Pancreas (tissue), 10 donors: ENCODE results near the gene HIPK2. TPM values are rescaled to one million over a fixed set of nuclear protein-coding genes. Genes with fewer than 3 reads are reported as not detected.

Experiments used
- ATAC-seq, 4 donors: fragments of 200-7000 bp; cut with Tn5 transposase; one replicate each; pipeline versions ENCODE4 v1.8.0 to v1.9.1; 2020; ENCODE audit warnings: mild to moderate bottlenecking in 4 of 4, moderate library complexity in 4 of 4
- DNase-seq, 6 donors: peaks; one replicate each; pipeline ENCODE4 v3.0.0-alpha.2; 2020
- FAIRE-seq: peaks from 2 replicates; lab custom pipeline; 2012; peaks lifted over from hg19 to GRCh38; lab: Jason Lieb, UNC
- H3K27ac ChIP-seq, 4 donors: fragments of 200-600 bp; sonication (generic); 1 replicate in 3 of 4; 2 replicates in 1 of 4; pipeline versions ENCODE4 v1.5.0 to v1.8.0; 2020
- H3K27me3 ChIP-seq, 4 donors: fragments of 200-600 bp; one replicate each; pipeline ENCODE4 v1.8.0; 2021
- H3K36me3 ChIP-seq, 3 donors: fragments of 200-600 bp; sonication (generic) in 1 of 3; one replicate each; pipeline versions ENCODE4 v1.5.0 to v1.8.0; 2020 to 2021
- H3K4me1 ChIP-seq, 3 donors: fragments of 200-600 bp; one replicate each; pipeline ENCODE4 v1.8.0; 2021
- H3K4me3 ChIP-seq, 4 donors: fragments of 200-600 bp; sonication (generic) in 2 of 4; one replicate each; pipeline versions ENCODE4 v1.5.0 to v1.8.0; 2020 to 2021
- H3K9me3 ChIP-seq, 4 donors: fragments of 200-600 bp; one replicate each; pipeline ENCODE4 v1.8.0; 2021
- WGBS, 2 donors: extraction: QIAGEN DNeasy Blood & Tissue Kit; methylation state at CpG; one replicate each; pipeline ENCODE4 v1.1.7; 2013; 5-methylcytosine and 5-hydroxymethylcytosine counted together
- intact Hi-C, 3 donors: fragments of 100-400 bp; cut with DNase I; formaldehyde crosslinking; loops; one replicate each; pipeline versions ENCODE4 v1.11.1 to v1.14.2; 2022
- polyA plus RNA-seq, 2 donors: library from polyadenylated mRNA; stranded (reverse); fragments of 200-250 nt; gene quantifications; one replicate each; pipeline ENCODE4 v1.2.3, GENCODE V29; 2013
- total RNA-seq, 6 donors: library from RNA; stranded (reverse); fragmentation: NEBNext Ultra II Directional in 4 of 6; extraction: Animal tissue kit (Norgen Biotek cat#: 25700) in 4 of 6; gene quantifications; one replicate each; pipeline versions ENCODE4 v1.2.1 to v1.2.4, GENCODE V29; 2021 to 2023
- TF ChIP-seq, protein P1 (sequence below), 4 donors: fragments of 200-600 bp; sonication (generic) in 3 of 4; IDR thresholded peaks; one replicate each; pipeline versions ENCODE4 v1.5.0 to v1.8.0; 2021; ENCODE audit warnings: antibody characterized with exemption in 4 of 4
- donor health status: healthy with polysubstance abuse.
- donor health status: DM: no; HTN: no; CAD: no; lungs with moderate emphysema.
- donor health status: DM: no; HTN: no; CAD: no.
- donor health status: control.
- donor health status: control.
- donor health status: Bipolar disorder and iron deficiency.
- donor health status: DM: yes; HTN: yes; CAD: no.
- donor health status: DM: no; HTN: no; CAD: no.
- donor health status: DM: no; HTN: no; CAD: no.
- donor health status: DM: yes; HTN: yes; CAD: no.

Gene HIPK2
- total and polyA plus RNA-seq, 8 donors: 6.7 to 49.0 (median 24.7) TPM

- Histone ChIP-seq H3K36me3 (no peaks in the 10 kb centered on the region), H3K4me3 (no peak overlapping the region), H3K9me3 (no peaks in the 10 kb centered on the region), H3K27ac (no peak overlapping the region), H3K4me1 (peaks cover 3 to 50% (median 31%) of the 10 kb centered on the region in 3 donors), H3K27me3 (no peaks in the 10 kb centered on the region)
- FAIRE-seq (no peak), DNase-seq (no peak), ATAC-seq (no peak)
- WGBS, 2 donors: 87 to 92% methylated on average over 6 of the region's 6 CpGs
- intact Hi-C loops: loop anchor here in 2 of 3 donors (10.0 kb wide), 3 partner anchors 125 to 235 kb away; no protein-coding TSS in a partner anchor
- TF ChIP-seq, protein P1, sequence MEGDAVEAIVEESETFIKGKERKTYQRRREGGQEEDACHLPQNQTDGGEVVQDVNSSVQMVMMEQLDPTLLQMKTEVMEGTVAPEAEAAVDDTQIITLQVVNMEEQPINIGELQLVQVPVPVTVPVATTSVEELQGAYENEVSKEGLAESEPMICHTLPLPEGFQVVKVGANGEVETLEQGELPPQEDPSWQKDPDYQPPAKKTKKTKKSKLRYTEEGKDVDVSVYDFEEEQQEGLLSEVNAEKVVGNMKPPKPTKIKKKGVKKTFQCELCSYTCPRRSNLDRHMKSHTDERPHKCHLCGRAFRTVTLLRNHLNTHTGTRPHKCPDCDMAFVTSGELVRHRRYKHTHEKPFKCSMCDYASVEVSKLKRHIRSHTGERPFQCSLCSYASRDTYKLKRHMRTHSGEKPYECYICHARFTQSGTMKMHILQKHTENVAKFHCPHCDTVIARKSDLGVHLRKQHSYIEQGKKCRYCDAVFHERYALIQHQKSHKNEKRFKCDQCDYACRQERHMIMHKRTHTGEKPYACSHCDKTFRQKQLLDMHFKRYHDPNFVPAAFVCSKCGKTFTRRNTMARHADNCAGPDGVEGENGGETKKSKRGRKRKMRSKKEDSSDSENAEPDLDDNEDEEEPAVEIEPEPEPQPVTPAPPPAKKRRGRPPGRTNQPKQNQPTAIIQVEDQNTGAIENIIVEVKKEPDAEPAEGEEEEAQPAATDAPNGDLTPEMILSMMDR (IDR thresholded peaks at IDR 0.05): no peak
Measured at GRCh38 chr7:139769761-139770160, 8.0 kb downstream of the HIPK2 start.

DNA sequence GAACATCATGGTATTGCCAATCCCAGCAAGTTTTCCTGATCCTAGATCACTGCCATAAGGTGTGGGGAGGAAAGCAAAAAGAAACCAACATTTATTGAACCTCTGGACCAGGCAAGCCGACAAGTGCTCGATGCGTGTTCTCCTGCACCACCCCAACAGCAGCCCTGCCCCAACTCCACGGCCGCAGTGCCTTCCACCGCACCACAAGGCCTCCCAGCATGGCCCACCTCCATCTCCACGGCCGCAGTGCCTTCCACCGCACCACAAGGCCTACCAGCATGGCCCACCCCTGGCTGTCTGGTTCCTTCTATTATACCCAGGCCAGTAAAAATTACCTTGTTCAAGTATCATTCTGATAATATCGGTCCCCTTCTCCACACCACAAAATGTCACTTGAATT lies 8.7 kb downstream of the HIPK2 start:
- H3K27me3 ChIP-seq: no peaks in the 10 kb centered on the region
- H3K36me3 ChIP-seq: no peaks in the 10 kb centered on the region
- ATAC-seq: no peak
- intact Hi-C loops: loop anchor here in 1 of 3 donors (10.0 kb wide), 1 partner anchor 124 kb away; no protein-coding TSS in a partner anchor
- TF ChIP-seq, protein P1 (IDR thresholded peaks at IDR 0.05): no peak
- no peak for DNase-seq
- no peak overlapping the region for H3K4me3 ChIP-seq
- FAIRE-seq: no peak
- peaks cover 0 to 43% (median 25%) of the 10 kb centered on the region in 3 donors for H3K4me1 ChIP-seq
- 96 to 97% methylated on average over 10 of the region's 10 CpGs for WGBS, 2 donors
- H3K27ac ChIP-seq: no peak overlapping the region
- H3K9me3 ChIP-seq: no peaks in the 10 kb centered on the region

- WGBS, 2 donors: 63% methylated on average over 4 of the region's 4 CpGs
- Histone ChIP-seq H3K4me1 (peaks cover 0 to 37% (median 25%) of the 10 kb centered on the region in 3 donors), H3K4me3 (no peak overlapping the region), H3K9me3 (no peaks in the 10 kb centered on the region), H3K36me3 (no peaks in the 10 kb centered on the region), H3K27me3 (no peaks in the 10 kb centered on the region), H3K27ac (no peak overlapping the region)
- ATAC-seq: peak in 3 of 4 donors; percentile 18 to 45 (median 34)
- DNase-seq: peak in 1 of 6 donors; percentile 14
- TF ChIP-seq, protein P1 (IDR thresholded peaks at IDR 0.05): no peak
- no peak for FAIRE-seq
- intact Hi-C loops: loop anchor here in 1 of 3 donors (10.0 kb wide), 1 partner anchor 124 kb away; no protein-coding TSS in a partner anchor
Measured at GRCh38 chr7:139768249-139768824, 9.5 kb downstream of the HIPK2 start.

DNA sequence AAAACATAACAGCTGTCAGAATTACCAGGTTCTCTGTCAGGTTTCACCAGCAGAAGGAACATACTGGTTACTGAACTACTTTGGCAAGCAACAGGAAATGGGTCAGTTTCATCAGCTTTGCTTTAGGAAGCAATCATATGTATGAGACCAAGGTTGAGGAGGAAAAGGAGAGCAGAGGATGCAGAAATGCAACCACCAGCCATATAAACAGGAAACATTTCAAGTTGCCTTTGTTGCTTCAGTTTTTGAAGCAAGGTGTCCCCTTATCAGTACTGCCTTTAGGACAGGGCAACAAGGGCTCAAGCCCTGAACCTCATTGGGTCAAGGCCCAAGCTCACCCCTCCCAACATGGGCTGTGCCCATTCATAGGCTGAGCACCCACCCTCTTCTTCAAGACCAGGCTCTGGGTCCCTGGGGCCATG lies 10.2 kb downstream of the HIPK2 start:
- H3K9me3 ChIP-seq: no peaks in the 10 kb centered on the region
- TF ChIP-seq, protein P1 (IDR thresholded peaks at IDR 0.05): no peak
- H3K27ac ChIP-seq: no peak overlapping the region
- intact Hi-C loops: loop anchor here in 1 of 3 donors (10.0 kb wide), 1 partner anchor 123 kb away; no protein-coding TSS in a partner anchor
- no peak overlapping the region for H3K4me3 ChIP-seq
- DNase-seq (no peak), FAIRE-seq (no peak), ATAC-seq (no peak)
- peaks cover 0 to 36% (median 25%) of the 10 kb centered on the region in 3 donors for H3K4me1 ChIP-seq
- H3K36me3 ChIP-seq: no peaks in the 10 kb centered on the region
- no peaks in the 10 kb centered on the region for H3K27me3 ChIP-seq

- Histone ChIP-seq H3K4me1 (peaks cover 0 to 12% (median 7%) of the 10 kb centered on the region in 3 donors), H3K9me3 (no peaks in the 10 kb centered on the region), H3K27me3 (no peaks in the 10 kb centered on the region), H3K4me3 (no peak overlapping the region), H3K27ac (no peak overlapping the region), H3K36me3 (no peaks in the 10 kb centered on the region)
- intact Hi-C loops: loop anchor here in 1 of 3 donors (10.0 kb wide), 1 partner anchor 120 kb away; no protein-coding TSS in a partner anchor
- FAIRE-seq: no peak
- ATAC-seq: no peak
- TF ChIP-seq, protein P1 (IDR thresholded peaks at IDR 0.05): no peak
- DNase-seq: no peak
- WGBS, 2 donors: 44 to 47% methylated on average over 2 of the region's 2 CpGs
Measured at GRCh38 chr7:139765143-139765542, 12.7 kb downstream of the HIPK2 start.
